Measurements from ENCODE around the gene SARDH.

Gene SARDH

DNA sequence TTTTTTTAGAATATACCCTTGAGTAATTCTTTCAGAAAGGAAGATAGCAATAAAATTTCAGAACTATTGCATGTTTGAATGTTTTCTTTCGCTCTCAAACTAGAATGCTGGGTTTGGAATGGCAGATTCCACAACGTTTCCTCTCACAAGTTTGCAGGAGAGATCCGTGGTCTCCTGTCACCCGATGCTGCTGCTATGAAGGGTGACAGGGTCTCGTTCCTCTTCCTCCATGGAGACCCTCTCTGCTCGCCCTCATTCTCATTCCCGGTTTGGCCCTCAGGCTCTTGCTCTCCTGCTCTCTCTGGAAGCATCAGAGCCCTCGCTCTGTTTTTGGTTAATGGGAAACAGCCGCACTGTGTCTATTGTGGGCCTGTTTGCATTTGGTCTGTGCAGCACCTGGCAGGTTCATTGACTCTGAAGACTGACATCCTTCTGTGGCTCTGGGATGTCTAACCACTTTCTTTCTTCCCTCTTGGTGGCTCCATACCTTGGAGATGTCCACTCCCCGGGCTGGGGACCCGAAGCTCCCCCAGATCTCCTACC, 116.4 kb downstream of the SARDH start:
- DNase-seq = no peak

DNA sequence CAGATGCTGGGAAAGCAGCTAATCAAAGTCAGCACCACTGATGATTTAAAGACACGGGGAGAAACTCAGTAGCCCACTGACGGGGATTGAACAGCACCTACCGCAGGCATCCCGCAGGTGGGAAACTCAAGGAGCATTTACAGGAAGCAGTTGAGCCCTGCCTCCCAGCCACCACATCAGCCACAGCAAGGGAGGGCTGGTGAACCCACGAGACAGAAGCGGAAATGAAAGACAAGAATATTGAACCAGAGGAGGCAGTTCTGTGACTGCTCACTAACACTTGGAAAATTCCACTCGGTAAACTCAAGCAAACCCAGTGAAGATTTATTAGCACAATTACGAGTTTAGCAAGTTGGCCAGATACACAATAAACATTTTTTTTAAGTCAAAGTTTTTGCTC, 118.4 kb downstream of the SARDH start:
- DNase-seq = peak; percentile 25

DNA sequence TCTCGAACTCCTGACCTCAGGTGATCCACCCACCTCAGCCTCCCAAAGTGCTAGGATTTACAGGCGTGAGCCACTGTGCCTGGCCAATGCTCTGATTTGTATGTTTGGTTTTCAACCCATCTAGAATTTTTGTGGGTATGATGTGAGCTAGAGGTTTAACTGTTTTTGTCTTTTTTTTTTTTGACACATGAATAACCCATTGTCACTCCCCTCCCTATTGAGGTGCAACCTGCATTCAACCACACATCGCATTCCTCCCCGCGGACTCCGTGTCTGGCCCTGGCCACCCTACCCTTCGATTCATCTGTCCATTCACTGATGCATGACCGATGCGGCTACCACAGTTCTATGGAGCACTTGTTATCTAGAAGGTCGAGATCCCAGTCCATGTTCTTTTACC, 119.4 kb downstream of the SARDH start:
- no peak for DNase-seq

GRCh38 chr9:133616643-133617405, 121.3 kb downstream of the SARDH start:
- DNase-seq = no peak

DNA sequence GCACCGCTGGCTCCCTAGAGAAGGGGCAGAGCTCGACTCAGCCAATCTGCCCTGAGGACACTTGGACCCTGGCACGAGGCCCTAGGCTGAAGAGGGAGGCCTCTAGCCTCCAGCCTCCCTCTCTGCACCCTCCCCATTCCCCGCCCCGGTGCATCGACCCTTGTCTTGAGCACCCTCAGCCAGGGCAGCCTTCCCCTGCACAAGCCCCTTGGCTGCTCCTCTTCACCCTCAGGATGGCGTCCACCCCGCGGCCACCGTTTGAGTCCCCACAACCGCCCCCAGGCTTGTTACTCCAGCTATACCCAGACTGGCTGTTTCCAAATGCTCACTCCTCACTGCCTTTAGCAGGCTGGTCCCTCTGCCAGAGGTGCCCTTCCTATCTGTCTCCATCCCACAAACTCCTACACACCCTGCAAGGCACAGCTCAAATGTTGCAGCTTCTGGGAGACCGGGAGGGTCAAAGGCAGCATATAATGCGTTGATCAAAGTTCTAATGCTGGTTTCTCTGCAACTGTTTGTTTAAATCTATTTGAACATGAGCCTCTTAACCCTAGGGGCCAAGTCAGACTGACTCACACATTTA, 122.5 kb downstream of the SARDH start:
- no peak for DNase-seq

DNA sequence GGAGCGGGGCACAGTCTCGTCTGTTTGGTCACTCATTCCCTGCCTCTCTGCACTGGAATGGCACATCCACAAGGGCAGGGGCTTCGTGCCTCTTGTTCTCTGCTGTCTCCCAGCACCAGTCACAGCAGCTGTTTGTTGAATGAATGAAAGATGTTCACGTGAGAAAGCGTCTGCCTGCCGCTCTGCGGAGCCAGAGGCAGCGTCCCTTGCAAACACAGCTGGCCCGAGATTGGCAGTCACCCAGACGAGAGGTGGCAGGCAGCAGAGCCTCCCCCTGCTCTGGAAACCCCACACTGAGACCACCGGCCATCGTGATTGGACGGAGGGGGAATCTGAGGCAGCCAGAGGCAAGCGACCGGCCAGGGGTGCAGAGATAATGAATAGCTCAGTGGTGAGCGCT, 123.0 kb downstream of the SARDH start:
- DNase-seq = no peak

- DNase-seq = no peak
These were observed 123.5 kb downstream of the SARDH start for GRCh38 chr9:133614678-133615077.

DNA sequence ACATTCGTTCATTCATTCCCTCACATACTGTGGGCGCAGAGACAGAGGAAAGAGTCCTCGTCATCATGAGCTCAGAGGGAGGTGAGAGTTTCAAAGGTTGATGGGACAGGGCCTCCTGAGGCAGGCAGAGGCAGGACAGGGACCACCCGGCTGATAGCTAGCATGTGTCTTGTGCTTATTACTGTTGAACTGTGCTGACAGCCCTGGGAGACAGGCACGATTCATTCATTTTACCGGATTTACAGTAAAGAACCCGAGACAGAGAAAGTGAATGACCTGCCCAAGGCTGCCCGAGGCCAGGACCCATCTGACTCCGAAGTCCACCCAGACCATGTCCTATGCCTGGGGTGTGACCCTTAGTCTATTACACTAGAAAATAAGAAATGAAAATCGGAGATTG, 124.1 kb downstream of the SARDH start:
- no peak for DNase-seq
